IPS-18c (cell line): ENCODE measurements around the gene ALDH1L2.

Source experiments
- H3K4me3 ChIP-seq: 2 replicates; pipeline ENCODE4 v1.7.0; 2013; ENCODE audit warnings: low read depth, mild to moderate bottlenecking, low read length, moderate library complexity; ENCODE audit not compliant: insufficient read depth
- H3K9me3 ChIP-seq: one replicate; pipeline ENCODE4 v1.6.1; 2013; ENCODE audit warnings: mild to moderate bottlenecking, low read length, moderate library complexity; ENCODE audit not compliant: control insufficient read depth, insufficient read depth

ALDH1L2 gene

GRCh38 chr12:104973250-104973649, 111.0 kb downstream of the ALDH1L2 start:
- H3K9me3 ChIP-seq = no peaks in the 10 kb centered on the region

GRCh38 chr12:104971306-104971705, 113.0 kb downstream of the ALDH1L2 start:
- no peaks in the 10 kb centered on the region for H3K9me3 ChIP-seq
- no peak overlapping the region for H3K4me3 ChIP-seq

More at GRCh38 chr12:104973250-104973649, 111.0 kb downstream of the ALDH1L2 start:
- no peak overlapping the region for H3K4me3 ChIP-seq
